ENCODE data around the gene CD40LG. TPM values are rescaled to one million over a fixed set of nuclear protein-coding genes. Genes with fewer than 3 reads are reported as not detected.

Gene CD40LG
- total RNA-seq, 4 donors from 2014 or later: 0.15 to 0.40 TPM; not detected in 2

GRCh38 chrX:136658151-136658550 is 10.2 kb downstream of the CD40LG start:
- Histone ChIP-seq H3K27ac (no peak overlapping the region), H3K9me3 (no peaks in the 10 kb centered on the region), H3K4me1 (no peaks in the 10 kb centered on the region), H3K36me3 (no peaks in the 10 kb centered on the region), H3K27me3 (no peaks in the 10 kb centered on the region), H3K4me3 (no peak overlapping the region)
- no peak for ATAC-seq
- WGBS, 2 donors (ENCODE audit: low coverage in 1 of 2): 81% methylated on average over 4 of the region's 5 CpGs; no CpG with 5 or more reads in 1 of the 2 donors
- TF ChIP-seq CTCF (IDR thresholded peaks at IDR 0.05) (no peak), POLR2AphosphoS5 (IDR thresholded peaks at IDR 0.05) (no peak), EP300 (IDR thresholded peaks at IDR 0.05) (no peak), POLR2A (IDR thresholded peaks at IDR 0.05) (no peak)

- no peaks in the 10 kb centered on the region for H3K27me3 ChIP-seq
- WGBS, 2 donors (ENCODE audit: low coverage in 1 of 2): 81% methylated on average over 5 of the region's 9 CpGs; no CpG with 5 or more reads in 1 of the 2 donors
Observed at GRCh38 chrX:136659174-136659573, 11.2 kb downstream of the CD40LG start.

GRCh38 chrX:136660896-136661295 is 12.9 kb downstream of the CD40LG start:
- Histone ChIP-seq H3K4me1 (no peaks in the 10 kb centered on the region), H3K4me3 (no peak overlapping the region), H3K9me3 (peaks cover 0 to 11% (median 0%) of the 10 kb centered on the region in 3 donors), H3K36me3 (peaks cover 0 to 17% of the 10 kb centered on the region in 2 donors), H3K27me3 (no peaks in the 10 kb centered on the region), H3K27ac (no peak overlapping the region)
- WGBS, 2 donors (ENCODE audit: low coverage in 1 of 2): 50% methylated on average over 1 of the region's 1 CpG; no CpG with 5 or more reads in 1 of the 2 donors
- no peak for ATAC-seq
- no peak for TF ChIP-seq POLR2AphosphoS5 (IDR thresholded peaks at IDR 0.05)
- no peak for TF ChIP-seq EP300 (IDR thresholded peaks at IDR 0.05)
- TF ChIP-seq CTCF (IDR thresholded peaks at IDR 0.05): no peak
- TF ChIP-seq POLR2A (IDR thresholded peaks at IDR 0.05): no peak

More at GRCh38 chrX:136659174-136659573, 11.2 kb downstream of the CD40LG start:
- Histone ChIP-seq H3K4me1 (no peaks in the 10 kb centered on the region), H3K27ac (no peak overlapping the region), H3K36me3 (no peaks in the 10 kb centered on the region), H3K9me3 (no peaks in the 10 kb centered on the region), H3K4me3 (no peak overlapping the region)
- no peak for ATAC-seq
- TF ChIP-seq POLR2A (IDR thresholded peaks at IDR 0.05) (no peak), CTCF (IDR thresholded peaks at IDR 0.05) (no peak), EP300 (IDR thresholded peaks at IDR 0.05) (no peak), POLR2AphosphoS5 (IDR thresholded peaks at IDR 0.05) (no peak)

- Histone ChIP-seq H3K9me3 (peaks cover 0 to 11% (median 0%) of the 10 kb centered on the region in 3 donors), H3K4me1 (no peaks in the 10 kb centered on the region), H3K4me3 (no peak overlapping the region), H3K27ac (no peak overlapping the region), H3K36me3 (peaks cover 0 to 29% of the 10 kb centered on the region in 2 donors), H3K27me3 (no peaks in the 10 kb centered on the region)
- no peak for ATAC-seq
- no peak for TF ChIP-seq POLR2AphosphoS5 (IDR thresholded peaks at IDR 0.05)
- no peak for TF ChIP-seq EP300 (IDR thresholded peaks at IDR 0.05)
- no peak for TF ChIP-seq CTCF (IDR thresholded peaks at IDR 0.05)
- no peak for TF ChIP-seq POLR2A (IDR thresholded peaks at IDR 0.05)
- 32 to 40% methylated on average over 1 to 2 of the region's 2 CpGs for WGBS, 2 donors (ENCODE audit: low coverage in 1 of 2)
Observed at GRCh38 chrX:136662104-136662503, 14.1 kb downstream of the CD40LG start.

- Histone ChIP-seq H3K4me3 (no peak overlapping the region), H3K9me3 (peaks cover 0 to 11% (median 0%) of the 10 kb centered on the region in 3 donors), H3K36me3 (peaks cover 0 to 38% of the 10 kb centered on the region in 2 donors), H3K4me1 (no peaks in the 10 kb centered on the region), H3K27ac (no peak overlapping the region), H3K27me3 (no peaks in the 10 kb centered on the region)
- ATAC-seq: no peak
- WGBS, 2 donors (ENCODE audit: low coverage in 1 of 2): 64% methylated on average over 1 of the region's 1 CpG; no CpG with 5 or more reads in 1 of the 2 donors
- TF ChIP-seq POLR2AphosphoS5 (IDR thresholded peaks at IDR 0.05) (no peak), POLR2A (IDR thresholded peaks at IDR 0.05) (no peak), CTCF (IDR thresholded peaks at IDR 0.05) (no peak), EP300 (IDR thresholded peaks at IDR 0.05) (no peak)
Observed at GRCh38 chrX:136662976-136663375, 15.0 kb downstream of the CD40LG start.

All from gastroesophageal sphincter (tissue), 4 donors.